Endothelial cell of umbilical vein (primary cell): ENCODE data around the gene KIF1B. TPM values are rescaled to one million over a fixed set of nuclear protein-coding genes. Genes with fewer than 3 reads are reported as not detected.
A peak's percentile ranks its signal among the peaks of the same experiment; 100 is the strongest.

Source experiments
- BruUV-seq: library from RNA; stranded (reverse); fragments of 400-500 nt; replicated peaks from 2 replicates; lab custom pipeline; 2021; lab: Mats Ljungman, UMichigan
- CTCF ChIA-PET: fragments of 300-600, 350-600 bp; sonication (Branson Sonifier 250); formaldehyde crosslinking; loops from one replicate; lab custom pipeline; 2021; ENCODE audit warnings: antibody characterized with exemption, inconsistent platforms; lab: Charles Lee
- POLR2A ChIA-PET: fragments of 300-600, 350-600 bp; sonication (Branson Sonifier 250); formaldehyde crosslinking; loops from one replicate; lab custom pipeline; 2021; ENCODE audit warnings: antibody characterized with exemption, inconsistent platforms; lab: Charles Lee
- DNase-seq: peaks from one replicate; pipeline ENCODE4 v3.0.0-alpha.2; 2011; ENCODE audit warnings: low read depth, low spot score
- FAIRE-seq: peaks from 2 replicates; lab custom pipeline; 2011; peaks lifted over from hg19 to GRCh38; lab: Jason Lieb, UNC
- H2AFZ ChIP-seq: 2 replicates; pipeline ENCODE4 v1.6.0; 2012; ENCODE audit warnings: low read depth, low read length, control low read depth, inconsistent platforms
- H3K27ac ChIP-seq: 2 replicates; pipeline ENCODE4 v1.5.1; 2011; ENCODE audit warnings: low read depth, mild to moderate bottlenecking, control low read depth, low read length, moderate library complexity; ENCODE audit not compliant: insufficient read depth
- H3K27me3 ChIP-seq, 2 experiments: 2 replicates each; pipeline versions ENCODE4 v1.6.0 to v1.6.1; 2011; ENCODE audit warnings: low read length in 2 of 2, mixed read lengths in 1 of 2; ENCODE audit not compliant: control insufficient read depth in 2 of 2, insufficient read depth in 2 of 2
- H3K36me3 ChIP-seq, 2 experiments: 2 replicates in 1 of 2; 3 replicates in 1 of 2; pipeline ENCODE4 v1.5.1; 2011; ENCODE audit warnings: low read length in 2 of 2, mild to moderate bottlenecking in 1 of 2, moderate library complexity in 1 of 2; ENCODE audit not compliant: control insufficient read depth in 2 of 2, insufficient read depth in 2 of 2; ENCODE audit errors: extremely low read depth in 1 of 2
- H3K4me1 ChIP-seq: 3 replicates; pipeline ENCODE4 v1.5.1; 2011; ENCODE audit warnings: mild to moderate bottlenecking, low read length; ENCODE audit not compliant: control insufficient read depth, insufficient read depth; ENCODE audit errors: extremely low read depth
- H3K4me2 ChIP-seq: 2 replicates; pipeline ENCODE4 v1.6.1; 2011; ENCODE audit warnings: low read length, control low read depth, mixed read lengths; ENCODE audit not compliant: insufficient read depth
- H3K4me3 ChIP-seq, 3 experiments: fragments of 200-600 bp in 1 of 3; sonication (generic), shearing (Covaris generic) in 1 of 3; replicated peaks in 1 of 3; 2 replicates each; pipeline ENCODE4 v1.5.1; 2011 to 2016; ENCODE audit warnings: control low read depth in 3 of 3, low read length in 3 of 3, mild to moderate bottlenecking in 2 of 3, inconsistent platforms in 1 of 3, low read depth in 1 of 3, moderate library complexity in 1 of 3; ENCODE audit not compliant: insufficient read depth in 1 of 3
- H3K79me2 ChIP-seq: 2 replicates; pipeline ENCODE4 v1.6.0; 2012; ENCODE audit warnings: low read length, inconsistent platforms; ENCODE audit not compliant: control insufficient read depth, insufficient read depth
- H3K9ac ChIP-seq: replicated peaks from 2 replicates; pipeline ENCODE3; 2011; ENCODE audit warnings: low read length, control low read depth; ENCODE audit not compliant: insufficient read depth; ENCODE audit errors: extremely low read depth
- H3K9me1 ChIP-seq: replicated peaks from 3 replicates; pipeline ENCODE4 v1.6.0; 2011; ENCODE audit warnings: mild to moderate bottlenecking, low read length; ENCODE audit not compliant: control insufficient read depth, insufficient read depth; ENCODE audit errors: extremely low read depth
- H3K9me3 ChIP-seq: replicated peaks from 2 replicates; pipeline ENCODE4 v1.5.1; 2012; ENCODE audit warnings: low read length, inconsistent platforms; ENCODE audit not compliant: control insufficient read depth, insufficient read depth
- H4K20me1 ChIP-seq: replicated peaks from 2 replicates; pipeline ENCODE3; 2011; ENCODE audit warnings: mild to moderate bottlenecking, low read length; ENCODE audit not compliant: control insufficient read depth, insufficient read depth; ENCODE audit errors: extremely low read depth
- CTCF ChIP-seq, 2 donors: IDR thresholded peaks; 1 replicate in 1 of 2; 2 replicates in 1 of 2; pipeline ENCODE4 v1.5.1; 2011; ENCODE audit warnings: low read length in 2 of 2, mild to moderate bottlenecking in 2 of 2, moderate library complexity in 2 of 2, control low read depth in 1 of 2, inconsistent platforms in 1 of 2, low read depth in 1 of 2; ENCODE audit not compliant: insufficient read depth in 1 of 2; ENCODE audit errors: extremely low read depth in 1 of 2
- EZH2 ChIP-seq: IDR thresholded peaks from 2 replicates; pipeline ENCODE4 v1.6.1; 2012; ENCODE audit warnings: borderline replicate concordance, low read depth, mild to moderate bottlenecking, moderate library complexity, low read length, inconsistent platforms; ENCODE audit not compliant: severe bottlenecking
- FOS ChIP-seq: IDR thresholded peaks from 2 replicates; pipeline ENCODE4 v1.6.1; 2011; ENCODE audit warnings: mild to moderate bottlenecking, low read length, moderate library complexity, borderline replicate concordance; ENCODE audit not compliant: insufficient read depth
- GATA2 ChIP-seq: IDR thresholded peaks from 2 replicates; pipeline ENCODE4 v1.7.0; 2011; ENCODE audit warnings: low read depth, mild to moderate bottlenecking, moderate library complexity, mixed read lengths, low read length; ENCODE audit not compliant: insufficient read length, insufficient read depth
- JUN ChIP-seq: IDR thresholded peaks from 2 replicates; pipeline ENCODE4 v1.6.1; 2011; ENCODE audit warnings: borderline replicate concordance, low read depth; ENCODE audit not compliant: insufficient read length, insufficient read depth
- MAX ChIP-seq: IDR thresholded peaks from 2 replicates; pipeline ENCODE4 v1.6.1; 2011; ENCODE audit not compliant: insufficient read depth, insufficient read length
- MYC ChIP-seq: IDR thresholded peaks from one replicate; pipeline ENCODE4 v1.6.1; 2011; ENCODE audit warnings: mild to moderate bottlenecking, low read depth, low read length
- POLR2A ChIP-seq: IDR thresholded peaks from 2 replicates; pipeline ENCODE4 v1.6.1; 2012; ENCODE audit warnings: low read depth, mild to moderate bottlenecking, control low read depth, low read length
- POLR2AphosphoS5 ChIP-seq: IDR thresholded peaks from 2 replicates; pipeline ENCODE4 v1.6.1; 2012; ENCODE audit warnings: low read depth, mild to moderate bottlenecking, control low read depth, low read length, moderate library complexity; ENCODE audit not compliant: insufficient read depth
- dilution Hi-C: fragments of 300-500 bp; cut with MboI; formaldehyde crosslinking; loops from one replicate; pipeline ENCODE4 v1.15.0; 2019; ENCODE audit warnings: low sequenced_read_pairs; ENCODE audit not compliant: extremely low pct_ligation_motif_present
- intact Hi-C: fragments of 100-400 bp; cut with micrococcal nuclease; formaldehyde crosslinking; loops from one replicate; pipeline ENCODE4 v1.10.0; 2022
- polyA plus RNA-seq, 4 experiments: library from polyadenylated mRNA; depleted of rRNA in 3 of 4; stranded (reverse) in 3 of 4; unstranded in 1 of 4; fragments of >200 nt; gene quantifications; 2 replicates each; pipeline versions ENCODE4 v1.2.1 to v1.2.3, GENCODE V29; 2011 to 2012; ENCODE audit warnings: missing spikeins in 1 of 4
- total RNA-seq: library from RNA; stranded (reverse); gene quantifications from 2 replicates; pipeline ENCODE4 v1.2.3, GENCODE V29; 2021

The KIF1B gene
- total and polyA plus RNA-seq, 2 donors (not counting 3 experiments of a cell fraction or from before 2014, with no cell fraction given): 14.8 to 58.6 TPM

GRCh38 chr1:10216090-10216749, 5.8 kb downstream of the KIF1B start:
- intact Hi-C loops: no loop called here
- H3K9me3 ChIP-seq: no peaks in the 10 kb centered on the region
- BruUV-seq: no TSS peak
- no peak overlapping the region for H2AFZ ChIP-seq
- H3K4me3 ChIP-seq: no peak overlapping the region
- no peak overlapping the region for H3K9ac ChIP-seq
- POLR2A ChIA-PET: interaction anchor here (0.5 kb wide), 1 partner anchor 1693 kb away, joined by 8 read pairs; no protein-coding TSS in a partner anchor
- dilution Hi-C loops: no loop called here
- no peak overlapping the region for H3K27ac ChIP-seq
- peaks cover 4% of the 10 kb centered on the region for H4K20me1 ChIP-seq
- TF ChIP-seq CTCF (IDR thresholded peaks at IDR 0.05; ENCODE audit: extremely low read depth in 1 of 2, insufficient read depth in 1 of 2, low read depth in 1 of 2, low read length in 2 of 2) (no peak), POLR2AphosphoS5 (no peak), EZH2 (no peak), JUN (no peak), GATA2 (no peak), MAX (no peak), POLR2A (no peak), FOS (no peak), MYC (no peak)
- H3K79me2 ChIP-seq: peaks cover 81% of the 10 kb centered on the region
- DNase-seq (peak; percentile 27), FAIRE-seq (peak; percentile 44)
- H3K4me1 ChIP-seq: peaks cover 29% of the 10 kb centered on the region
- no peaks in the 10 kb centered on the region for H3K9me1 ChIP-seq
- H3K27me3 ChIP-seq: no peaks in the 10 kb centered on the region
- no peaks in the 10 kb centered on the region for H3K36me3 ChIP-seq
- CTCF ChIA-PET: interaction anchor here (0.6 to 1.8 kb wide), 3 partner anchors 10 to 67 kb away, joined by 4 to 6 read pairs (median 4); no protein-coding TSS in a partner anchor
- H3K4me2 ChIP-seq: peak overlapping the region; percentile 34
